ENCODE results near the gene CUL9.

DNA sequence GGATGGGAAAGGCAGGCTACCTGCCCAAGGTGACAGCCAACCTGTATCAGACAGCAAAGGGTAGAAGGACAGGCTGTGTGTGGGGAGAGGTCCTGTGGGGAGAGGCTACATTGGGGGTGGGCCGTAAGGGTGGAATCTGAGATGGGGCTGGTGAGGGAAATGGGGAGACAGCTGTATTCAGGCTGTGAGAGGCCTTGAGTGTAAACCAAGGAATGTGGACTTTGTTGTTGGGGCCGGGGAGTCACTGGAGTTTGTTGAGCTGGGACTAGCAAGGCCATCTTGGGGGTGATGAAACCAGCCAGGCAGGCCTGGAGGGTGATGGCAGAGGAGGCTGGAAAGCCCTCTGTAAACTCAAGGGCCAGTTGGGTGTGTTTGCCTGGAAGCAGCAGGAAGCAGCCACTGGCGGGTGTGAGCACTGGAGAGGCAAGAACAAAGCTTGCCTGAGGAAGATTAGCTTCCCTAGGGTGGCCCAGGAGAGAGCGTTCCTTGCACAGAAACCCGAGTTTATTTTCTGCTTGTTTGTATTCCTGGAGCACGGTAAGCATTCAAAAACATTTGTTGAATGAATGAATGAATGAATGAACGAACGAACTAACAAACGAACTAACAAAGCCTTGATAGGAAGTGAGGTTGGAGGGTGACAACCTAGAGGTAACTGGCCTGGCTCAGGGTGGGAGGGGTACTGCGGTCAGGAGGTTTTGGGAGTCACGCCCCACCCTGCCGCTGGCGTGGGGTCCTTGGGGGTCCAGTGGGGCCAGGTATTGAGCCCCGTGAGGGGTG lies 80.2 kb downstream of the CUL9 start:
- no peak for TF ChIP-seq EZH2 (IDR thresholded peaks at IDR 0.05; ENCODE audit: borderline replicate concordance, insufficient read depth, low read length, poor library complexity, severe bottlenecking)
- TF ChIP-seq POLR2AphosphoS5 (IDR thresholded peaks at IDR 0.05): no peak
